ENCODE results near the gene PDGFA.

PDGFA gene

DNA sequence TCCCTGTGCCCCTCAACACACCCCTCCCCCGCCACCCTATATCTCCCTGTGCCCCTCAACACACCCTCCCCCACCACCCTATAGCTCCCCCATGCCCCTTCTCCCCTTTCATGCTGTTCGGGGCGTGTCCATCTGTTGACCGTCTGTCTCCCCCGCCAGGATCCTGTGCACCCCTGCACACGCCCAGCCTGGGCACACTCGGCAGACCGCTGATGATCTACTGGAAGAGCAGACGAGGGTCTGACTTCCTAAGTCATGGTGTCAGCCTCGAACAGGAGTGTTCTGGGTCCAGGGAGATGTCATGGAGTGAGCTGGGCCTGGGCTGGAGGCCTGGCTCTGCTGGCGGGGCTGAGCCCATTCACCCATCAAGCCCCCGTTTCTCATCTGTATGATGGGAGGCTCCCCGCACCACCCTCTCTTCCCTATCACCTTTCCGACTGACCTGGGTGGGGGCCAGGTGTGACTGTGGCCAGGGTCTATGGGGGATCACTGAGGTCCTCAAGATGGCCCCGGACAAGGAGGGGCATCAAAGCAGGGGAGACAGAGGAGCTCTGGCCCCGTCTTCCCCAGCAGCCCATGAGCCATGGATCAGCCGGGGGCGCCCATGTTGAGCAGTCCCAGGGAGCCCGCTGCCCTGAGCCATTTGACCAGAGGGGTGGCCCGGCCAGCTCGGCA, 48.3 kb downstream of the PDGFA start:
- DNase-seq: no peak

GRCh38 chr7:469563-469961, 50.1 kb downstream of the PDGFA start:
- DNase-seq: no peak

DNA sequence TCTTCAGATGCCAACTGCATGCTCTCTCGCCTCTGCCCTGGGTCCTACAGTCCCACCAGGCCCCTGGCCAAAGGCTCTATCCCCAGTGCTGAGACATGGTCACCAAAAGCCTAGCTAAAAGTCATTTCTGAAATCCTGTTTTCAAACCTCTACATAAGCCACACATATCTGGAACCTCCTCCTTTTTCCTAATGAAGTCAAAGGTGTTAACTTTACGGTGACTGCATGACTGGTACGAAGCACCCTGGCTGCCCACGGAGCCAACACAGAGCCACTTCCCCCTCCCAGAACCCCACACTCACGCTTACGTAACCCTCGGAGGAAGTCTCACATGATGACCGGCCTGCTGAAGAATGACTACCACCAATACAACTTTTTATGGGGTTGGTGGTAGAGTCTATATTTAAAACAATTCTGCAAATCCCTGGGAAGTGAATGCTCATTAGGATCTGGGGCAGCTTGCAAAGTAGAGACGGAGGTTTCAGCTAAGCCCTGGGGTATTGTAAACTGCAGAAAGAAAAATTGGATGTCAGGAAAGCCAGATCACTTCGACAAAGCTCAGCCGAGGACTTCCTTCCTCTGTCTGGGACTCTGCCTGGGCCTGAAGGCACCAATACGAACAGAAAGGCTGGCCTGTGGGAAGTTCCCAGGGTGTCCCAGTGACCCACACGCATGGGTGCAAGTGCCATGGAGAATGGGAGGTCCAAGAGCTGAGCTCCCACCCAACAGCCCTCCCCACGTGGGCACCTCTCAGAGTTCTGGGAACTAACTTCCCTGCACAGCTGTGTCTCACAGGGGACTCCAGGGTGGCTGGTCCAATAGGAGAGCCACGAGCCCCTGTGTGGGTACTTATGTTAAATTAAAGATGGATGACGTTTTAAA, 50.7 kb downstream of the PDGFA start:
- peak; percentile 46 for DNase-seq

GRCh38 chr7:467856-468545, 51.6 kb downstream of the PDGFA start:
- no peak for DNase-seq

- no peak for DNase-seq
Observed at GRCh38 chr7:467393-467828, 52.2 kb downstream of the PDGFA start.

GRCh38 chr7:466465-467191, 53.0 kb downstream of the PDGFA start:
- no peak for DNase-seq

DNA sequence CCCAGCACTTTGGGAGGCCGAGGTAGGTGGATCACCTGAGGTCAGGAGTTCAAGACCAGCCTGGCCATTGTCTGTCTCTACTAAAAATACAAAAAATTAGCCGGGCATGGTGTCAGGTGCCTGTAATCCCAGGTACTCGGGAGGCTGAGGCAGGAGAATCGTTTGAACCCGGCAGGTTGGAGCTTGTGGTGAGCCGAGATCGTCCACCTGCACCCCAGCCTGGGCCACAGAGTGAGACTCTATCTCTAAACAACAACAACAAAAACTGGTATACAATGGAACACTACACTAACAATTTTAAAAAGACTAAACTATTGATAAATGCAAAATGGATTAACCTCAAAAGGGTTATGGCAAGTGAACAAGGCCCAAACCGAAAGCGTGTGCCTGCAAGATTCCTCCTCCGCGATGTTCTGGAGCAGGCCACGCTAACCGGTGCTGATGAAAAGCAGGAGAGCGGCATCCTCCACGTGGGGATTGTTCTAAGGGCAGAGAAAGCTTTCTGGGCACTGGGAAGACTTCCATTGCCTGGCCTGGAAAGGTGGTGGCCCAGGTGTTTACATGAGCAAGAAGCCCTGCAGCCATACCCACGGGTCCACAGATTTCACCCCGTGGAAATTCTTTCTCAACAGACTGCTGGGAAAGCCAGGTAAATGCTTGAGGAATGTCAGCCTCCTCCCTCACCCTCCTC, 53.8 kb downstream of the PDGFA start:
- no peak for DNase-seq

GRCh38 chr7:464454-465401, 54.9 kb downstream of the PDGFA start:
- no peak for DNase-seq

GRCh38 chr7:463817-464453, 55.7 kb downstream of the PDGFA start:
- DNase-seq: no peak

DNA sequence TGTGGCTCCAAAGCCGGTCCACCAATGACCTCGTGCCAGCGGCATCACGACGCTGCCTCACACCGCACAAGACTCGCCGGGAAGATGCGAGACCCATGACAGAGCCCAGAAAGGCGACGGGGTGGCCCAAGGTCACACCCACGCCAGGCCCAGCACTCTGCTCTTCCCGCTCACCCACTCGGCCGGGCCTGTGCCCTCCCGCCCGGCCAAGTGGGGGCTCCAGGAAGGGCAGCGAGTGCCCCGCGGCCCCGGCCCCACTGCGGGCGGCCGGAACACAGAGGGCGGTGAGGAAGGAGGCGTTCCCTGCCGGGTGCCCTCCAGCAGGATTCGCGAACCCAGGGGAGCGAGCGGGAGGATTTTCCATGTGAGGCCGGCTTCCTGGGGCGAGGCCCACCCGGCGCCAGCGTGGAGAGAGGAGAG, 56.3 kb downstream of the PDGFA start:
- no peak for DNase-seq

DNA sequence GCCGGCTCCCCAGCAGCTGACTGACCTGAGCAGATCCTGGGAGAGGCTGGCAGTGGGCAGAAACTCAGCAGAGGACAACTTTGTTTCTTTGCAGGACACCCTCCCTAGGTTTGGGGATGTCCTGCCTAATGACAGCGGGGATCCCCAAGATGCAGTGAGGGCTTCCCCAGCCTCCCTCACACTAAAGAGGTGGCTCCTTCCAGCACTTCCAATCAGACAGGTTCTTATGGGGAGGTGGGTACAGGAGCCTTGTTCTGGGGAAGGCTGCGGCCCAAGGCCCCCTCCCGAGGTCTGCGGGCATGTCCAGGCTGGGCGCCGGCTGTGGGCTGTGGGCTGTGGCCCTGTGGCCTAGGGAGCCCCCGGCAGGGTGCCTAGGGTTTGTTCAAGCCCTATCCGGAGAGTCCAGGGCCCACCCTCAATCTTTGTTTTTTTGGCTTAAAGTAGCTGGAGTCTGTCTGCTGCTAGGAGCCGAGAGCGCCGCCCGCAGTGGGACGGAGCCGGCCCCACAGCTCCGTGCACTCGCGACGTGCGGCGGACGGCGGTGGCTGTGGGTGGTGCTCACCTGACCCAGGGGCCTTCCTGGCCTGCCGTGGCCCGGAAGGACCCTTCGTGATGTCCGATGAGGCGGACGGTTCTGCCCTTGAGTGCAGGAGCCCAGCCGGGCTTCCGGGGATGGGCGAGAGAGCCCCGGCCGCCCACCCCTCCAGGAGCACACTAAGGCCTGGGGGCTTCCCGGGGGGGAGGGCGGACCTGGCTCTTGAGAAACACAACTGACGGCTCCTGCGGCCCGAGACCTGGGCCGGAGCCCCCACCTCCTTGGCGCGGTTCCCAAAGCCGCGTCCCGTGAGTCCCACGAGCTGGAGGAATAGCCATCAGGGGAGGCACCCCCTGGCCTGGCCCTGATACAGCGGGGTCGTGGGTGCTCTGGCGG, 57.2 kb downstream of the PDGFA start:
- DNase-seq: no peak

DNA sequence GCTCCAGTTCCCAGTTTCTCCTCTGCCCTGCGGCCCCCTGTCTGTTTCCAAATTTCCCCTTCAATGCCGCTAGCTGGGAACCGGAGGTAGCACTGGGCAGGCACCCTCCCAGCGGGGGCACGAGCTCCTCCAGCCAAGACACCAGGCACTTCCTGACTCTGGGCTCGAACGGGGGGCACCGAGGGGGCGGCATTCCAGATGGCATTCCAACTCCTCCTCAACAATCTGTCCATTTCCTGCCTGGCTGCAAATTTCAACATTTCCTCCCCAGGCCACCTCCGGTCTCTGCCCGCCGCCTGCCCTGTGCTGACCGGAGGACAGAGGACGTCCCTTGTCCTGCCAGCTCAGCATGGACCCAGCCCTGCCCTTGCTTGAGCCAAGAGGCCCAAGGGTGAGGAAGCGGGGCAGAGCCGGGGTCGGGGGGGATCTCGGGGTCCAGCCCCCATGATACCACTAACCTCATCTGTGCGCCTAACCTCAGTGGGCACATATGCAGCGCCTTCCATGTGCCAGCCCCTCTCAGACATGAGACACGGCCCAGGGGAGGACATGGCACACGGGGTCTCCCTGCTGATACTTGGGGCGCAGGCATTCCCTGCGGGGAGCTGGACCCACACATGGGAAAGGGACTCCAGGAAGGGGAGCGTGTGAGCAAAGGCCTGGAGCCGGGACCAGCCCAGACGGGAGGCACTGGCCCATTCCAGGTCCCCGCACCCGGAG, 58.0 kb downstream of the PDGFA start:
- DNase-seq: no peak

GRCh38 chr7:461117-461452, 58.6 kb downstream of the PDGFA start:
- no peak for DNase-seq

GRCh38 chr7:460374-461116, 59.1 kb downstream of the PDGFA start:
- DNase-seq: no peak

DNA sequence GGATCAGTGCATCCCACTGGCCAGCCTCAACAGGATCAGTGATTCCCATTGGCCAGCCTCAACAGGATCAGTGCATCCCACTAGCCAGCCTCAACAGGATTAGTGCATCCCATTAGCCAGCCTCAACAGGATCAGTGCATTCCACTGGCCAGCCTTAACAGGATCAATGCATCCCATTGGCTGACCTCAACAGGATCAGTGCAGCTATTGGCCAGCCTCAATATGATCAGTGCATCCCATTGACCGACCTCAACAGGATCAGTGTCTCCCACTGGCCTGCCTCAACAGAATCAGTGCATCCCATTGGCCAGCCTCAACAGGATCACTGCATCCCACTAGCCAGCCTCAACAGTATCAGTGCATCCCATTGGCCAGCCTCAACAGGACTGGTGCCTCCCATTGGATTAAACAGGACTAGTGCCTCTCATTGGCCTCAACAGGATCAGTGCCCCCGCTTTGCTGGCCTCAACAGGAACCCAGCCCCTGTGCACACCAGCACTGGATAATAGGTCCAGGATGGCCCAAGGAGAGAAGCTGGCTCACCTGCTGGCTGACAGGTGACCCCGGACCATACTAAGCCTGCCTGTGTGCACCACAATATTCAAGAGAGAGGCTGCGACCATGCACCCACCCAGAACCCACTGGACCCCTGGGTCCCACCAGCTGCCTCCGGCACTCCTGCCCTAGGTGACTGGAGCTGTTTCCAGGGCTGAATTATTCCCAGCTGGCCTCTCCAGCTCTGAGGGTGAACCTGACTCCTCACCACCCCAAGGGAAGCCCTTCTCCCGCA, 59.9 kb downstream of the PDGFA start:
- DNase-seq: no peak

GRCh38 chr7:458511-459245, 61.0 kb downstream of the PDGFA start:
- no peak for DNase-seq
